ENCODE results near the gene SCLY. TPM values are rescaled to one million over a fixed set of nuclear protein-coding genes. Genes with fewer than 3 reads are reported as not detected.

SCLY gene
- total and polyA plus RNA-seq, 2 of the 13 experiments (the other 11 are each of a cell fraction or from before 2014, with no cell fraction given) = 27.9 to 38.6 TPM

DNA sequence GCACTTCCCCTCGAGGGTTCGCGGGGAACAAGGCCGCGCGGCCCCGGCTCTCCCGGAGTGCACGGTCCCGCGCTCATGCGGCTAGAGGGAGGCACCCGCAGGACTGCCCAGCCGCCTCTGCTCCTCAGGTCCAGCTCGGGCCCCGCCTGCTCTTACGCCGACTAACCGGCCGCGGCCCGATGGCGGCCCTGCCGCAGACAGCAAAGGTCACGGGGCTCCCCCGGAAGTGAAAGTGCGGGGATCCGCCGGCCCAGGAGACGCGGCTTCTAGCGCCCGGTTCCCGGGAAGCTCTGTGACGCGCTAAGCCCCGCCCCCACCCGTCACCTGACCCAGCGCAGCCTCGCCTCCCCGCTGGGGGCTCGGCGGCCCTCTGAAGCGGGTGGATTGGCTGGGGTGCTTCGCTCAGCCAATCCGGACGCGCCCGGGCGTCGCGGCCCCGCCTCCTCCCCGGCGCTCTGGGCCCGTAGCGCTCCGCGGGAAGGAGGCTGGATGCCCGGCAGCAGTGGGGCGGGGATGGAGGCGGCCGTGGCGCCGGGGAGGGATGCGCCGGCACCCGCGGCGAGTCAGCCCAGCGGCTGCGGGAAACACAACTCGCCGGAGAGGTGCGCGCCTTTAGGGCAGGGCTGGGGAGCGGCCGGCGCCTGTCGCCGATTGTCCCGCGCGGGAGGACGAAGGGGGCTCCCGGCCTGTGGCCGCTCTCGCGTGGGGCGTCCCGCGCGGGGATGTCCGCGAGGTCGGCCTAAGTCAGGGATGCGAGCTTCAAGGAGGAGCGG, at the start of gene SCLY (continued):
- TF ChIP-seq ZNF790 (CRISPR knock-in tag; IDR thresholded peaks at IDR 0.05; ENCODE audit: borderline replicate concordance) (peak; percentile 98), GATA4 (IDR thresholded peaks at IDR 0.05; ENCODE audit: borderline replicate concordance, low read depth) (no peak), AHR (CRISPR knock-in tag; IDR thresholded peaks at IDR 0.05) (peak; percentile 94), ZNF563 (CRISPR knock-in tag; IDR thresholded peaks at IDR 0.05) (peak; percentile 96), ZNF737 (CRISPR knock-in tag; IDR thresholded peaks at IDR 0.05; ENCODE audit: borderline replicate concordance) (peak; percentile 89; the same call in 1 of the 2 replicates), RFX5 (IDR thresholded peaks at IDR 0.05; ENCODE audit: low read depth, low read length) (peak; percentile 78; the same call in 1 of the 2 replicates), RFX1 (IDR thresholded peaks at IDR 0.05) (no peak), GZF1 (CRISPR knock-in tag; IDR thresholded peaks at IDR 0.05) (peak; percentile 87; the same call in 1 of the 2 replicates), ONECUT2 (CRISPR knock-in tag; IDR thresholded peaks at IDR 0.05) (no peak), KLF15 (CRISPR knock-in tag; IDR thresholded peaks at IDR 0.05; ENCODE audit: borderline replicate concordance) (peak; percentile 76; the same call in 1 of the 2 replicates), CBFB (CRISPR knock-in tag; IDR thresholded peaks at IDR 0.05) (peak; percentile 81)
- TF ChIP-seq, protein P1, sequence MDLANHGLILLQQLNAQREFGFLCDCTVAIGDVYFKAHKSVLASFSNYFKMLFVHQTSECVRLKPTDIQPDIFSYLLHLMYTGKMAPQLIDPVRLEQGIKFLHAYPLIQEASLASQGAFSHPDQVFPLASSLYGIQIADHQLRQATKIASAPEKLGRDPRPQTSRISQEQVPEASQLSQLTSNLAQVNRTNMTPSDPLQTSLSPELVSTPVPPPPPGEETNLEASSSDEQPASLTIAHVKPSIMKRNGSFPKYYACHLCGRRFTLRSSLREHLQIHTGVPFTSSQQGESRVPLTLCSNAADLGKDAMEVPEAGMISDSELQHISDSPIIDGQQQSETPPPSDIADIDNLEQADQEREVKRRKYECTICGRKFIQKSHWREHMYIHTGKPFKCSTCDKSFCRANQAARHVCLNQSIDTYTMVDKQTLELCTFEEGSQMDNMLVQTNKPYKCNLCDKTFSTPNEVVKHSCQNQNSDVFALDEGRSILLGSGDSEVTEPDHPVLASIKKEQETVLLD (CRISPR knock-in tag; IDR thresholded peaks at IDR 0.05; ENCODE audit: low read depth) = peak; percentile 99
- TF ChIP-seq, protein P2, sequence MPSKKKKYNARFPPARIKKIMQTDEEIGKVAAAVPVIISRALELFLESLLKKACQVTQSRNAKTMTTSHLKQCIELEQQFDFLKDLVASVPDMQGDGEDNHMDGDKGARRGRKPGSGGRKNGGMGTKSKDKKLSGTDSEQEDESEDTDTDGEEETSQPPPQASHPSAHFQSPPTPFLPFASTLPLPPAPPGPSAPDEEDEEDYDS (CRISPR knock-in tag; IDR thresholded peaks at IDR 0.05) = peak; percentile 75; the same call in 1 of the 2 replicates
- TF ChIP-seq, protein P3, sequence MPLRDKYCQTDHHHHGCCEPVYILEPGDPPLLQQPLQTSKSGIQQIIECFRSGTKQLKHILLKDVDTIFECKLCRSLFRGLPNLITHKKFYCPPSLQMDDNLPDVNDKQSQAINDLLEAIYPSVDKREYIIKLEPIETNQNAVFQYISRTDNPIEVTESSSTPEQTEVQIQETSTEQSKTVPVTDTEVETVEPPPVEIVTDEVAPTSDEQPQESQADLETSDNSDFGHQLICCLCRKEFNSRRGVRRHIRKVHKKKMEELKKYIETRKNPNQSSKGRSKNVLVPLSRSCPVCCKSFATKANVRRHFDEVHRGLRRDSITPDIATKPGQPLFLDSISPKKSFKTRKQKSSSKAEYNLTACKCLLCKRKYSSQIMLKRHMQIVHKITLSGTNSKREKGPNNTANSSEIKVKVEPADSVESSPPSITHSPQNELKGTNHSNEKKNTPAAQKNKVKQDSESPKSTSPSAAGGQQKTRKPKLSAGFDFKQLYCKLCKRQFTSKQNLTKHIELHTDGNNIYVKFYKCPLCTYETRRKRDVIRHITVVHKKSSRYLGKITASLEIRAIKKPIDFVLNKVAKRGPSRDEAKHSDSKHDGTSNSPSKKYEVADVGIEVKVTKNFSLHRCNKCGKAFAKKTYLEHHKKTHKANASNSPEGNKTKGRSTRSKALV (CRISPR knock-in tag; IDR thresholded peaks at IDR 0.05) = no peak; the same call in 1 of the 2 replicates
- TF ChIP-seq, protein P4, sequence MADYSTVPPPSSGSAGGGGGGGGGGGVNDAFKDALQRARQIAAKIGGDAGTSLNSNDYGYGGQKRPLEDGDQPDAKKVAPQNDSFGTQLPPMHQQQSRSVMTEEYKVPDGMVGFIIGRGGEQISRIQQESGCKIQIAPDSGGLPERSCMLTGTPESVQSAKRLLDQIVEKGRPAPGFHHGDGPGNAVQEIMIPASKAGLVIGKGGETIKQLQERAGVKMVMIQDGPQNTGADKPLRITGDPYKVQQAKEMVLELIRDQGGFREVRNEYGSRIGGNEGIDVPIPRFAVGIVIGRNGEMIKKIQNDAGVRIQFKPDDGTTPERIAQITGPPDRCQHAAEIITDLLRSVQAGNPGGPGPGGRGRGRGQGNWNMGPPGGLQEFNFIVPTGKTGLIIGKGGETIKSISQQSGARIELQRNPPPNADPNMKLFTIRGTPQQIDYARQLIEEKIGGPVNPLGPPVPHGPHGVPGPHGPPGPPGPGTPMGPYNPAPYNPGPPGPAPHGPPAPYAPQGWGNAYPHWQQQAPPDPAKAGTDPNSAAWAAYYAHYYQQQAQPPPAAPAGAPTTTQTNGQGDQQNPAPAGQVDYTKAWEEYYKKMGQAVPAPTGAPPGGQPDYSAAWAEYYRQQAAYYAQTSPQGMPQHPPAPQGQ (CRISPR knock-in tag; IDR thresholded peaks at IDR 0.05; ENCODE audit: borderline replicate concordance) = no peak; the same call in 1 of the 2 replicates
- TF ChIP-seq, protein P5, sequence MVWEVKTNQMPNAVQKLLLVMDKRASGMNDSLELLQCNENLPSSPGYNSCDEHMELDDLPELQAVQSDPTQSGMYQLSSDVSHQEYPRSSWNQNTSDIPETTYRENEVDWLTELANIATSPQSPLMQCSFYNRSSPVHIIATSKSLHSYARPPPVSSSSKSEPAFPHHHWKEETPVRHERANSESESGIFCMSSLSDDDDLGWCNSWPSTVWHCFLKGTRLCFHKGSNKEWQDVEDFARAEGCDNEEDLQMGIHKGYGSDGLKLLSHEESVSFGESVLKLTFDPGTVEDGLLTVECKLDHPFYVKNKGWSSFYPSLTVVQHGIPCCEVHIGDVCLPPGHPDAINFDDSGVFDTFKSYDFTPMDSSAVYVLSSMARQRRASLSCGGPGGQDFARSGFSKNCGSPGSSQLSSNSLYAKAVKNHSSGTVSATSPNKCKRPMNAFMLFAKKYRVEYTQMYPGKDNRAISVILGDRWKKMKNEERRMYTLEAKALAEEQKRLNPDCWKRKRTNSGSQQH (CRISPR knock-in tag; IDR thresholded peaks at IDR 0.05; ENCODE audit: low read depth) = 0 out of 2 replicates have a peak, but pooled peaks have one; percentile 38
- TF ChIP-seq, protein P6, sequence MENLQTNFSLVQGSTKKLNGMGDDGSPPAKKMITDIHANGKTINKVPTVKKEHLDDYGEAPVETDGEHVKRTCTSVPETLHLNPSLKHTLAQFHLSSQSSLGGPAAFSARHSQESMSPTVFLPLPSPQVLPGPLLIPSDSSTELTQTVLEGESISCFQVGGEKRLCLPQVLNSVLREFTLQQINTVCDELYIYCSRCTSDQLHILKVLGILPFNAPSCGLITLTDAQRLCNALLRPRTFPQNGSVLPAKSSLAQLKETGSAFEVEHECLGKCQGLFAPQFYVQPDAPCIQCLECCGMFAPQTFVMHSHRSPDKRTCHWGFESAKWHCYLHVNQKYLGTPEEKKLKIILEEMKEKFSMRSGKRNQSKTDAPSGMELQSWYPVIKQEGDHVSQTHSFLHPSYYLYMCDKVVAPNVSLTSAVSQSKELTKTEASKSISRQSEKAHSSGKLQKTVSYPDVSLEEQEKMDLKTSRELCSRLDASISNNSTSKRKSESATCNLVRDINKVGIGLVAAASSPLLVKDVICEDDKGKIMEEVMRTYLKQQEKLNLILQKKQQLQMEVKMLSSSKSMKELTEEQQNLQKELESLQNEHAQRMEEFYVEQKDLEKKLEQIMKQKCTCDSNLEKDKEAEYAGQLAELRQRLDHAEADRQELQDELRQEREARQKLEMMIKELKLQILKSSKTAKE (CRISPR knock-in tag; IDR thresholded peaks at IDR 0.05; ENCODE audit: borderline replicate concordance) = peak; percentile 39; the same call in 1 of the 2 replicates
